ENCODE measurements around the gene AFP. TPM values are rescaled to one million over a fixed set of nuclear protein-coding genes. Genes with fewer than 3 reads are reported as not detected.

The AFP gene
- total and polyA plus RNA-seq, 2 of the 13 experiments (the other 11 are each of a cell fraction or from before 2014, with no cell fraction given) = 9,434 to 13,105 TPM

DNA sequence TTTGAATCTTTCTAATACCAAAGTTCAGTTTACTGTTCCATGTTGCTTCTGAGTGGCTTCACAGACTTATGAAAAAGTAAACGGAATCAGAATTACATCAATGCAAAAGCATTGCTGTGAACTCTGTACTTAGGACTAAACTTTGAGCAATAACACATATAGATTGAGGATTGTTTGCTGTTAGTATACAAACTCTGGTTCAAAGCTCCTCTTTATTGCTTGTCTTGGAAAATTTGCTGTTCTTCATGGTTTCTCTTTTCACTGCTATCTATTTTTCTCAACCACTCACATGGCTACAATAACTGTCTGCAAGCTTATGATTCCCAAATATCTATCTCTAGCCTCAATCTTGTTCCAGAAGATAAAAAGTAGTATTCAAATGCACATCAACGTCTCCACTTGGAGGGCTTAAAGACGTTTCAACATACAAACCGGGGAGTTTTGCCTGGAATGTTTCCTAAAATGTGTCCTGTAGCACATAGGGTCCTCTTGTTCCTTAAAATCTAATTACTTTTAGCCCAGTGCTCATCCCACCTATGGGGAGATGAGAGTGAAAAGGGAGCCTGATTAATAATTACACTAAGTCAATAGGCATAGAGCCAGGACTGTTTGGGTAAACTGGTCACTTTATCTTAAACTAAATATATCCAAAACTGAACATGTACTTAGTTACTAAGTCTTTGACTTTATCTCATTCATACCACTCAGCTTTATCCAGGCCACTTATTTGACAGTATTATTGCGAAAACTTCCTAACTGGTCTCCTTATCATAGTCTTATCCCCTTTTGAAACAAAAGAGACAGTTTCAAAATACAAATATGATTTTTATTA, 3.6 kb upstream of the AFP start (continued):
- TF ChIP-seq IRF2 (CRISPR knock-in tag; IDR thresholded peaks at IDR 0.05) (peak; percentile 28; the same call in 1 of the 2 replicates), ZNF776 (CRISPR knock-in tag; IDR thresholded peaks at IDR 0.05) (no peak), ATRX (CRISPR knock-in tag; IDR thresholded peaks at IDR 0.05; ENCODE audit: borderline replicate concordance) (no peak), SIN3B (IDR thresholded peaks at IDR 0.05; ENCODE audit: low read length) (no peak), BRCA1 (CRISPR knock-in tag; IDR thresholded peaks at IDR 0.05) (no peak), ZNF207 (IDR thresholded peaks at IDR 0.05; ENCODE audit: borderline replicate concordance) (no peak), ZSCAN9 (CRISPR knock-in tag; IDR thresholded peaks at IDR 0.05; ENCODE audit: borderline replicate concordance) (no peak), ZNF225 (CRISPR knock-in tag; IDR thresholded peaks at IDR 0.05) (no peak), MED1 (CRISPR knock-in tag; IDR thresholded peaks at IDR 0.05) (peak; percentile 99), ETV5 (CRISPR knock-in tag; IDR thresholded peaks at IDR 0.05; ENCODE audit: borderline replicate concordance) (peak; percentile 63; the same call in 1 of the 2 replicates), KAT7 (CRISPR knock-in tag; IDR thresholded peaks at IDR 0.05; ENCODE audit: borderline replicate concordance) (peak; percentile 81; the same call in 1 of the 2 replicates), ZNF354B (CRISPR knock-in tag; IDR thresholded peaks at IDR 0.05) (no peak), DPF2 (CRISPR knock-in tag; IDR thresholded peaks at IDR 0.05; ENCODE audit: borderline replicate concordance, low read depth) (peak; percentile 77), ZNF782 (CRISPR knock-in tag; IDR thresholded peaks at IDR 0.05; ENCODE audit: borderline replicate concordance) (no peak), EEA1 (CRISPR knock-in tag; IDR thresholded peaks at IDR 0.05; ENCODE audit: borderline replicate concordance) (no peak), ZNF7 (CRISPR knock-in tag; IDR thresholded peaks at IDR 0.05) (no peak), CHCHD3 (CRISPR knock-in tag; IDR thresholded peaks at IDR 0.05) (no peak)
- TF ChIP-seq, protein P1, sequence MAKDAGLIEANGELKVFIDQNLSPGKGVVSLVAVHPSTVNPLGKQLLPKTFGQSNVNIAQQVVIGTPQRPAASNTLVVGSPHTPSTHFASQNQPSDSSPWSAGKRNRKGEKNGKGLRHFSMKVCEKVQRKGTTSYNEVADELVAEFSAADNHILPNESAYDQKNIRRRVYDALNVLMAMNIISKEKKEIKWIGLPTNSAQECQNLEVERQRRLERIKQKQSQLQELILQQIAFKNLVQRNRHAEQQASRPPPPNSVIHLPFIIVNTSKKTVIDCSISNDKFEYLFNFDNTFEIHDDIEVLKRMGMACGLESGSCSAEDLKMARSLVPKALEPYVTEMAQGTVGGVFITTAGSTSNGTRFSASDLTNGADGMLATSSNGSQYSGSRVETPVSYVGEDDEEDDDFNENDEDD (CRISPR knock-in tag; IDR thresholded peaks at IDR 0.05; ENCODE audit: borderline replicate concordance) = no peak
- TF ChIP-seq, protein P2, sequence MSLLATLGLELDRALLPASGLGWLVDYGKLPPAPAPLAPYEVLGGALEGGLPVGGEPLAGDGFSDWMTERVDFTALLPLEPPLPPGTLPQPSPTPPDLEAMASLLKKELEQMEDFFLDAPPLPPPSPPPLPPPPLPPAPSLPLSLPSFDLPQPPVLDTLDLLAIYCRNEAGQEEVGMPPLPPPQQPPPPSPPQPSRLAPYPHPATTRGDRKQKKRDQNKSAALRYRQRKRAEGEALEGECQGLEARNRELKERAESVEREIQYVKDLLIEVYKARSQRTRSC (CRISPR knock-in tag; IDR thresholded peaks at IDR 0.05; ENCODE audit: low read depth) = no peak
- TF ChIP-seq, protein P3, sequence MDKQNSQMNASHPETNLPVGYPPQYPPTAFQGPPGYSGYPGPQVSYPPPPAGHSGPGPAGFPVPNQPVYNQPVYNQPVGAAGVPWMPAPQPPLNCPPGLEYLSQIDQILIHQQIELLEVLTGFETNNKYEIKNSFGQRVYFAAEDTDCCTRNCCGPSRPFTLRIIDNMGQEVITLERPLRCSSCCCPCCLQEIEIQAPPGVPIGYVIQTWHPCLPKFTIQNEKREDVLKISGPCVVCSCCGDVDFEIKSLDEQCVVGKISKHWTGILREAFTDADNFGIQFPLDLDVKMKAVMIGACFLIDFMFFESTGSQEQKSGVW (CRISPR knock-in tag; IDR thresholded peaks at IDR 0.05; ENCODE audit: borderline replicate concordance) = no peak
- TF ChIP-seq, protein P4, sequence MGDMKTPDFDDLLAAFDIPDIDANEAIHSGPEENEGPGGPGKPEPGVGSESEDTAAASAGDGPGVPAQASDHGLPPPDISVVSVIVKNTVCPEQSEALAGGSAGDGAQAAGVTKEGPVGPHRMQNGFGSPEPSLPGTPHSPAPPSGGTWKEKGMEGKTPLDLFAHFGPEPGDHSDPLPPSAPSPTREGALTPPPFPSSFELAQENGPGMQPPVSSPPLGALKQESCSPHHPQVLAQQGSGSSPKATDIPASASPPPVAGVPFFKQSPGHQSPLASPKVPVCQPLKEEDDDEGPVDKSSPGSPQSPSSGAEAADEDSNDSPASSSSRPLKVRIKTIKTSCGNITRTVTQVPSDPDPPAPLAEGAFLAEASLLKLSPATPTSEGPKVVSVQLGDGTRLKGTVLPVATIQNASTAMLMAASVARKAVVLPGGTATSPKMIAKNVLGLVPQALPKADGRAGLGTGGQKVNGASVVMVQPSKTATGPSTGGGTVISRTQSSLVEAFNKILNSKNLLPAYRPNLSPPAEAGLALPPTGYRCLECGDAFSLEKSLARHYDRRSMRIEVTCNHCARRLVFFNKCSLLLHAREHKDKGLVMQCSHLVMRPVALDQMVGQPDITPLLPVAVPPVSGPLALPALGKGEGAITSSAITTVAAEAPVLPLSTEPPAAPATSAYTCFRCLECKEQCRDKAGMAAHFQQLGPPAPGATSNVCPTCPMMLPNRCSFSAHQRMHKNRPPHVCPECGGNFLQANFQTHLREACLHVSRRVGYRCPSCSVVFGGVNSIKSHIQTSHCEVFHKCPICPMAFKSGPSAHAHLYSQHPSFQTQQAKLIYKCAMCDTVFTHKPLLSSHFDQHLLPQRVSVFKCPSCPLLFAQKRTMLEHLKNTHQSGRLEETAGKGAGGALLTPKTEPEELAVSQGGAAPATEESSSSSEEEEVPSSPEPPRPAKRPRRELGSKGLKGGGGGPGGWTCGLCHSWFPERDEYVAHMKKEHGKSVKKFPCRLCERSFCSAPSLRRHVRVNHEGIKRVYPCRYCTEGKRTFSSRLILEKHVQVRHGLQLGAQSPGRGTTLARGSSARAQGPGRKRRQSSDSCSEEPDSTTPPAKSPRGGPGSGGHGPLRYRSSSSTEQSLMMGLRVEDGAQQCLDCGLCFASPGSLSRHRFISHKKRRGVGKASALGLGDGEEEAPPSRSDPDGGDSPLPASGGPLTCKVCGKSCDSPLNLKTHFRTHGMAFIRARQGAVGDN (CRISPR knock-in tag; IDR thresholded peaks at IDR 0.05) = no peak
- TF ChIP-seq, protein P5, sequence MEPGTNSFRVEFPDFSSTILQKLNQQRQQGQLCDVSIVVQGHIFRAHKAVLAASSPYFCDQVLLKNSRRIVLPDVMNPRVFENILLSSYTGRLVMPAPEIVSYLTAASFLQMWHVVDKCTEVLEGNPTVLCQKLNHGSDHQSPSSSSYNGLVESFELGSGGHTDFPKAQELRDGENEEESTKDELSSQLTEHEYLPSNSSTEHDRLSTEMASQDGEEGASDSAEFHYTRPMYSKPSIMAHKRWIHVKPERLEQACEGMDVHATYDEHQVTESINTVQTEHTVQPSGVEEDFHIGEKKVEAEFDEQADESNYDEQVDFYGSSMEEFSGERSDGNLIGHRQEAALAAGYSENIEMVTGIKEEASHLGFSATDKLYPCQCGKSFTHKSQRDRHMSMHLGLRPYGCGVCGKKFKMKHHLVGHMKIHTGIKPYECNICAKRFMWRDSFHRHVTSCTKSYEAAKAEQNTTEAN (CRISPR knock-in tag; conservative IDR thresholded peaks at IDR 0.05) = peak; percentile 43; the same call in 1 of the 2 replicates
